IMR-90 (cell line): ENCODE results near the gene HOXD3. TPM values are rescaled to one million over a fixed set of nuclear protein-coding genes. Genes with fewer than 3 reads are reported as not detected.

ENCODE experiments used
- ATAC-seq: fragments of 200-7000 bp; cut with Tn5 transposase; 2 replicates; pipeline ENCODE4 v1.9.1; 2020; ENCODE audit warnings: low read depth, mild to moderate bottlenecking, moderate library complexity
- BruUV-seq: library from RNA; stranded (reverse); fragments of 400-500 nt; replicated peaks from 2 replicates; lab custom pipeline; 2021; lab: Mats Ljungman, UMichigan
- CTCF ChIA-PET: fragments of 300-600 bp; formaldehyde crosslinking; extraction: SDS; loops from one replicate; lab custom pipeline; 2021; ENCODE audit warnings: antibody characterized with exemption; lab: Yijun Ruan, JAX
- POLR2A ChIA-PET: fragments of 300-600 bp; sonication (Branson Sonifier 250); formaldehyde crosslinking; loops from one replicate; lab custom pipeline; 2022; ENCODE audit warnings: antibody characterized with exemption; ENCODE audit not compliant: unreplicated experiment; lab: Charles Lee
- DNase-seq: peaks from one replicate; pipeline ENCODE4 v3.0.0; 2013
- H2AFZ ChIP-seq: replicated peaks from 2 replicates; pipeline ENCODE3; 2013; ENCODE audit warnings: low read length, mild to moderate bottlenecking; ENCODE audit not compliant: poor library complexity
- H2AK5ac ChIP-seq: 2 replicates; pipeline ENCODE4 v1.6.1; 2013; ENCODE audit warnings: low read depth, low read length, inconsistent platforms
- H2AK9ac ChIP-seq: replicated peaks from 2 replicates; pipeline ENCODE3; 2013; ENCODE audit warnings: mild to moderate bottlenecking, low read depth, low read length, moderate library complexity; ENCODE audit not compliant: poor library complexity
- H2BK120ac ChIP-seq: 2 replicates; pipeline ENCODE4 v1.6.1; 2013; ENCODE audit warnings: low read depth, low read length, inconsistent platforms
- H2BK15ac ChIP-seq: 3 replicates; pipeline ENCODE4 v1.6.1; 2013; ENCODE audit warnings: low read depth, low read length, inconsistent platforms
- H2BK20ac ChIP-seq: 2 replicates; pipeline ENCODE4 v1.6.1; 2013; ENCODE audit warnings: low read depth, mild to moderate bottlenecking, inconsistent platforms, low read length, moderate library complexity
- H2BK5ac ChIP-seq: 2 replicates; pipeline ENCODE4 v1.6.1; 2013; ENCODE audit warnings: mild to moderate bottlenecking, low read depth, low read length, inconsistent platforms; ENCODE audit not compliant: poor library complexity, severe bottlenecking
- H3K14ac ChIP-seq: replicated peaks from 2 replicates; pipeline ENCODE4 v1.6.1; 2013; ENCODE audit warnings: low read depth, low read length, inconsistent platforms
- H3K18ac ChIP-seq: 2 replicates; pipeline ENCODE4 v1.6.1; 2013; ENCODE audit warnings: low read depth, low read length, control low read depth
- H3K23ac ChIP-seq: 2 replicates; pipeline ENCODE4 v1.6.1; 2013; ENCODE audit warnings: low read depth, low read length, inconsistent platforms
- H3K27ac ChIP-seq: 2 replicates; pipeline ENCODE4 v1.5.1; 2013; ENCODE audit warnings: mild to moderate bottlenecking, control low read depth, low read length; ENCODE audit not compliant: insufficient read depth
- H3K27me3 ChIP-seq: 2 replicates; pipeline ENCODE4 v1.6.1; 2013; ENCODE audit warnings: low read length; ENCODE audit not compliant: control insufficient read depth, insufficient read depth
- H3K36me3 ChIP-seq: 2 replicates; pipeline ENCODE4 v1.6.1; 2013; ENCODE audit warnings: low read length, mixed read lengths; ENCODE audit not compliant: control insufficient read depth, insufficient read depth
- H3K4ac ChIP-seq: 2 replicates; pipeline ENCODE4 v1.6.1; 2013; ENCODE audit warnings: low read depth, low read length, inconsistent platforms
- H3K4me1 ChIP-seq: 2 replicates; pipeline ENCODE4 v1.6.1; 2013; ENCODE audit warnings: low read length, mixed read lengths; ENCODE audit not compliant: control insufficient read depth, insufficient read depth
- H3K4me2 ChIP-seq: 2 replicates; pipeline ENCODE4 v1.6.1; 2013; ENCODE audit warnings: low read depth, mild to moderate bottlenecking, control low read depth, low read length, moderate library complexity
- H3K4me3 ChIP-seq: 2 replicates; pipeline ENCODE4 v1.5.1; 2013; ENCODE audit warnings: low read depth, mild to moderate bottlenecking, control low read depth, low read length, moderate library complexity; ENCODE audit not compliant: insufficient read depth
- H3K56ac ChIP-seq: 2 replicates; pipeline ENCODE4 v1.6.1; 2013; ENCODE audit warnings: low read length, inconsistent platforms; ENCODE audit not compliant: insufficient read depth; ENCODE audit errors: extremely low read depth
- H3K79me1 ChIP-seq, 2 experiments: 2 replicates each; pipeline ENCODE4 v1.6.1; 2013; ENCODE audit warnings: low read length in 2 of 2, inconsistent platforms in 1 of 2, low read depth in 1 of 2
- H3K9ac ChIP-seq: 2 replicates; pipeline ENCODE4 v1.6.1; 2013; ENCODE audit warnings: low read depth, low read length, control low read depth
- H3K9me1 ChIP-seq: 2 replicates; pipeline ENCODE4 v1.6.1; 2013; ENCODE audit warnings: low read length, inconsistent platforms; ENCODE audit not compliant: insufficient read depth
- H3K9me3 ChIP-seq: 2 replicates; pipeline ENCODE4 v1.6.1; 2013; ENCODE audit warnings: low read length; ENCODE audit not compliant: control insufficient read depth, insufficient read depth
- H4K20me1 ChIP-seq: 2 replicates; pipeline ENCODE4 v1.6.1; 2013; ENCODE audit warnings: low read length, inconsistent platforms; ENCODE audit not compliant: insufficient read depth
- H4K5ac ChIP-seq: 2 replicates; pipeline ENCODE4 v1.6.1; 2013; ENCODE audit warnings: mild to moderate bottlenecking, low read depth, low read length, control low read depth
- H4K8ac ChIP-seq, 2 experiments: 2 replicates each; pipeline ENCODE4 v1.6.1; 2013; ENCODE audit warnings: low read depth in 2 of 2, low read length in 2 of 2, control low read depth in 1 of 2, inconsistent platforms in 1 of 2
- H4K91ac ChIP-seq: 2 replicates; pipeline ENCODE4 v1.6.1; 2013; ENCODE audit warnings: low read depth, low read length, inconsistent platforms; ENCODE audit not compliant: insufficient read depth
- BHLHE40 ChIP-seq: fragments of 150-350 bp; IDR thresholded peaks from 2 replicates; pipeline ENCODE4 v1.6.1; 2016; ENCODE audit warnings: mild to moderate bottlenecking, low read depth, low read length
- CEBPB ChIP-seq: IDR thresholded peaks from 2 replicates; pipeline ENCODE4 v1.6.1; 2012; ENCODE audit warnings: low read depth, low read length, improper control_type of control experiment
- FOS ChIP-seq: fragments of 150-350 bp; IDR thresholded peaks from 2 replicates; pipeline ENCODE4 v1.6.1; 2016; ENCODE audit warnings: low read depth, low read length
- MAZ ChIP-seq: IDR thresholded peaks from 2 replicates; pipeline ENCODE4 v1.6.1; 2012; ENCODE audit warnings: low read depth, mild to moderate bottlenecking, low read length, improper control_type of control experiment, moderate library complexity, borderline replicate concordance
- MXI1 ChIP-seq: IDR thresholded peaks from 2 replicates; pipeline ENCODE4 v1.6.1; 2012; ENCODE audit warnings: low read depth, mild to moderate bottlenecking, low read length, moderate library complexity, borderline replicate concordance
- RAD21 ChIP-seq: IDR thresholded peaks from 2 replicates; pipeline ENCODE4 v1.6.1; 2012; ENCODE audit warnings: low read length, improper control_type of control experiment
- WGBS, 2 experiments: methylation state at CpG; one replicate each; pipeline versions ENCODE4 v1.1.5 to v1.1.7; 2013; ENCODE audit warnings: missing lambda C conversion rate in 2 of 2; ENCODE audit not compliant: insufficient read length in 1 of 2; ENCODE audit errors: extremely low coverage in 2 of 2; 5-methylcytosine and 5-hydroxymethylcytosine counted together
- dilution Hi-C: fragments of 300-500 bp; cut with HindIII; formaldehyde crosslinking; loops from one replicate; pipeline ENCODE4 v1.14.3; 2018; ENCODE audit warnings: low sequenced_read_pairs; ENCODE audit not compliant: unreplicated experiment
- in situ Hi-C: fragments of 300-500 bp; cut with MboI; formaldehyde crosslinking; loops from 3 replicates; pipeline ENCODE4 v1.14.3; 2019; ENCODE audit warnings: low sequenced_read_pairs, inconsistent platforms, mixed read lengths
- intact Hi-C: fragments of 100-400 bp; cut with micrococcal nuclease; formaldehyde crosslinking; loops from 2 replicates; pipeline ENCODE4 v1.10.0; 2022
- polyA plus RNA-seq, 3 experiments: library from polyadenylated mRNA; depleted of rRNA; stranded (reverse); fragments of >200 nt; gene quantifications; 2 replicates each; pipeline ENCODE4 v1.2.3, GENCODE V29; 2012; ENCODE audit warnings: low replicate concordance in 1 of 3
- total RNA-seq: library from RNA; depleted of rRNA; stranded (reverse); fragments of >200 nt; gene quantifications from 2 replicates; pipeline ENCODE4 v1.2.3, GENCODE V29; 2012
- TF ChIP-seq, protein P1 (sequence below): fragments of 150-350 bp; IDR thresholded peaks from 2 replicates; pipeline ENCODE4 v1.6.1; 2017; ENCODE audit warnings: mild to moderate bottlenecking, antibody characterized with exemption, low read length, low read depth
- TF ChIP-seq, protein P2 (sequence below): fragments of 150-350 bp; IDR thresholded peaks from 2 replicates; pipeline ENCODE4 v1.6.1; 2016; ENCODE audit warnings: low read depth, mild to moderate bottlenecking, low read length, moderate library complexity, borderline replicate concordance

HOXD3 gene
- total and polyA plus RNA-seq, 2 of the 4 experiments (the other 2 are of a cell fraction): not detected

DNA sequence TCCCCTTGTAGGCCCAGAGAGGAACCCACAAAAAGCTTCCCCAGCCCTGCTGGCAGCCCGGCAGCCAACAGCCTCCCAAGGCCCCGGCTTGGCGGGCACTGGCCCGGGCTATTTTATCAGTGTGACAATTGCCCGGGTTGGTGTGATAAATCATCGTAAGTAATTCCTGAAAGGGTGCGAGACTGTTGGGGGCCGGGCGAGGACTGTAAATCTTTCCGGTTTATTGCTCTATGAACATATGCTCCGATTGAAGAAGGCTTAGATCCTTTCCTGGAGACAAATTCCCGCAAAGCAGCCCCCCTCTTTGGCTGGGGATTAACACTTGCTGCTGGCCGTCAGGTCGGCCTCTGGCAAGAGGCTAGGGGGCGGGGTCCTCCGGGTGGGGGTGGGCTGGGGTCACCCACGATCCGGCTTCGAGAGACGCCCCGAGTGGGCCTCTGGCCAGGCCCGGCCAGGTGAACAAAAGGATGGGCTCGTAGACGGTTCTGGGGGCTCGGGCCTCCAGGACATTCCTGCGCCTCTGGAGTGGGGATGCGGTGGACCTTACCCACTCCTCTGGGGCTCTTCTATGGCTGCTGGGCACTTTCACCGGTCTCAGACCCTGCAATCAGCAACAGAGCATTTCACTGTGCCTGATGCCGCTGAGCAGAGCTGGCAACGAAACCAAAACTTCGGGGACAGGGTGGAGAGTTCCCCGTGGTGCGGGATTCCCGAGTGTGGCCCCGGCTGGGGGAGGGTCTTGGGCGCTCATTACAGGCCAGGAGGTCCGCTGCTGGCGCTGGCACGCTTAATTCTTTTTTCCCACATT is 2.0 kb downstream of the HOXD3 start:
- H3K79me1 ChIP-seq: no peaks in the 10 kb centered on the region
- peaks cover 21% of the 10 kb centered on the region for H3K9me3 ChIP-seq
- dilution Hi-C loops (no loop called here), intact Hi-C loops (no loop called here), in situ Hi-C loops (no loop called here)
- ATAC-seq: no peak
- H2BK5ac ChIP-seq: no peak overlapping the region
- H3K9ac ChIP-seq: no peak overlapping the region
- H3K4me1 ChIP-seq: no peaks in the 10 kb centered on the region
- no peak overlapping the region for H2BK20ac ChIP-seq
- no peak overlapping the region for H3K4me3 ChIP-seq
- ChIA-PET POLR2A (no interaction called here), CTCF (no interaction called here)
- no TSS peak for BruUV-seq
- H2AK5ac ChIP-seq: no peak overlapping the region
- H3K27me3 ChIP-seq: peaks cover 96% of the 10 kb centered on the region
- no peaks in the 10 kb centered on the region for H3K9me1 ChIP-seq
- H4K8ac ChIP-seq: no peak overlapping the region
- H2BK15ac ChIP-seq: no peak overlapping the region
- no peaks in the 10 kb centered on the region for H4K20me1 ChIP-seq
- H3K23ac ChIP-seq: no peak overlapping the region
- WGBS, 2 experiments: 0% methylated on average over 1 of the region's 39 CpGs; no CpG with 5 or more reads in 1 of the 2 experiments
- no peak overlapping the region for H2BK120ac ChIP-seq
- H4K91ac ChIP-seq: no peak overlapping the region
- H3K56ac ChIP-seq: no peak overlapping the region
- DNase-seq: no peak
- H3K14ac ChIP-seq: no peak overlapping the region
- no peak overlapping the region for H4K5ac ChIP-seq
- H3K4ac ChIP-seq: no peak overlapping the region
- no peaks in the 10 kb centered on the region for H3K36me3 ChIP-seq
- no peak overlapping the region for H3K27ac ChIP-seq
- H3K4me2 ChIP-seq: no peak overlapping the region
- H2AFZ ChIP-seq: no peak overlapping the region
- H3K18ac ChIP-seq: no peak overlapping the region
- no peak overlapping the region for H2AK9ac ChIP-seq
- no peak for TF ChIP-seq FOS
- no peak for TF ChIP-seq MAZ
- no peak for TF ChIP-seq MXI1
- no peak for TF ChIP-seq CEBPB
- TF ChIP-seq, protein P1, sequence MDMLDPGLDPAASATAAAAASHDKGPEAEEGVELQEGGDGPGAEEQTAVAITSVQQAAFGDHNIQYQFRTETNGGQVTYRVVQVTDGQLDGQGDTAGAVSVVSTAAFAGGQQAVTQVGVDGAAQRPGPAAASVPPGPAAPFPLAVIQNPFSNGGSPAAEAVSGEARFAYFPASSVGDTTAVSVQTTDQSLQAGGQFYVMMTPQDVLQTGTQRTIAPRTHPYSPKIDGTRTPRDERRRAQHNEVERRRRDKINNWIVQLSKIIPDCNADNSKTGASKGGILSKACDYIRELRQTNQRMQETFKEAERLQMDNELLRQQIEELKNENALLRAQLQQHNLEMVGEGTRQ: no peak
- TF ChIP-seq, protein P2, sequence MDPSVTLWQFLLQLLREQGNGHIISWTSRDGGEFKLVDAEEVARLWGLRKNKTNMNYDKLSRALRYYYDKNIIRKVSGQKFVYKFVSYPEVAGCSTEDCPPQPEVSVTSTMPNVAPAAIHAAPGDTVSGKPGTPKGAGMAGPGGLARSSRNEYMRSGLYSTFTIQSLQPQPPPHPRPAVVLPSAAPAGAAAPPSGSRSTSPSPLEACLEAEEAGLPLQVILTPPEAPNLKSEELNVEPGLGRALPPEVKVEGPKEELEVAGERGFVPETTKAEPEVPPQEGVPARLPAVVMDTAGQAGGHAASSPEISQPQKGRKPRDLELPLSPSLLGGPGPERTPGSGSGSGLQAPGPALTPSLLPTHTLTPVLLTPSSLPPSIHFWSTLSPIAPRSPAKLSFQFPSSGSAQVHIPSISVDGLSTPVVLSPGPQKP: no peak
- no peak for TF ChIP-seq BHLHE40
- TF ChIP-seq RAD21: no peak
